K562 (cell line): ENCODE measurements around the gene BLOC1S4. TPM values are rescaled to one million over a fixed set of nuclear protein-coding genes. Genes with fewer than 3 reads are reported as not detected.

ENCODE experiments used
- CBX3 ChIP-seq, 2 experiments: IDR thresholded peaks; 1 replicate in 1 of 2; 2 replicates in 1 of 2; pipeline ENCODE4 v1.6.1; 2012; ENCODE audit warnings: inconsistent platforms in 2 of 2, low read length in 2 of 2, borderline replicate concordance in 1 of 2, control low read depth in 1 of 2
- EGR1 ChIP-seq: fragments of 450-650 bp; conservative IDR thresholded peaks from 2 replicates; pipeline ENCODE4 v1.6.1; 2017; ENCODE audit warnings: mild to moderate bottlenecking
- ESRRA ChIP-seq: fragments of 450-650 bp; IDR thresholded peaks from 2 replicates; pipeline ENCODE4 v1.6.1; 2014; ENCODE audit warnings: low read depth, mild to moderate bottlenecking, moderate library complexity, borderline replicate concordance
- LEF1 ChIP-seq: fragments of 450-650 bp; IDR thresholded peaks from 2 replicates; pipeline ENCODE4 v1.6.1; 2016; ENCODE audit warnings: mild to moderate bottlenecking
- PCBP1 ChIP-seq: fragments of 200-400 bp; formaldehyde crosslinking; IDR thresholded peaks from 2 replicates; pipeline ENCODE4 v1.6.1; 2018; ENCODE audit warnings: mild to moderate bottlenecking, low read depth, low read length; ENCODE audit not compliant: poor library complexity, severe bottlenecking
- POLR2G ChIP-seq: fragments of 200-400 bp; formaldehyde crosslinking; IDR thresholded peaks from 2 replicates; pipeline ENCODE4 v1.6.1; 2017; ENCODE audit warnings: low read depth, mild to moderate bottlenecking, antibody characterized with exemption, low read length, moderate library complexity
- TBL1XR1 ChIP-seq, 2 experiments: IDR thresholded peaks; 2 replicates each; pipeline ENCODE4 v1.6.1; 2012; ENCODE audit warnings: improper control_type of control experiment in 2 of 2, low read length in 2 of 2, mild to moderate bottlenecking in 1 of 2
- ZFX ChIP-seq: sonication (generic); formaldehyde crosslinking; IDR thresholded peaks from 2 replicates; pipeline ENCODE4 v1.8.0; 2022; ENCODE audit warnings: mild to moderate bottlenecking, missing genetic modification reagents, moderate library complexity
- ZNF263 ChIP-seq: sonication (generic); formaldehyde crosslinking; IDR thresholded peaks from 2 replicates; pipeline ENCODE4 v1.8.0; 2022; ENCODE audit warnings: mild to moderate bottlenecking, missing genetic modification reagents, borderline replicate concordance
- ZNF57 ChIP-seq: fragments of 450-650 bp; formaldehyde crosslinking; IDR thresholded peaks from 2 replicates; pipeline ENCODE4 v1.4.0; 2020; ENCODE audit warnings: mild to moderate bottlenecking, moderate library complexity
- ZNF592 ChIP-seq: fragments of 450-650 bp; IDR thresholded peaks from 2 replicates; pipeline ENCODE4 v1.6.1; 2017; ENCODE audit warnings: antibody characterized with exemption, mild to moderate bottlenecking
- ZNF668 ChIP-seq: fragments of 250-450 bp; sonication (Bioruptor Pico); IDR thresholded peaks from 2 replicates; pipeline ENCODE4 v1.8.0; 2022; ENCODE audit warnings: mild to moderate bottlenecking, inconsistent platforms
- polyA plus RNA-seq, 8 experiments: library from polyadenylated mRNA; depleted of rRNA in 4 of 8; stranded (reverse) in 5 of 8; unstranded in 3 of 8; fragments of >200 nt; fragmentation: Nextera tagmentation in 2 of 8; fragmentation: Illumina TruSeq in 1 of 8; extraction: Ambion mirVana in 2 of 8; extraction: Trizol in 1 of 8; gene quantifications; 2 replicates each; pipeline versions ENCODE4 v1.2.1 to v1.2.3, GENCODE V29; 2011 to 2014; ENCODE audit warnings: inconsistent platforms in 1 of 8, missing spikeins in 1 of 8
- total RNA-seq, 7 experiments: library from RNA; depleted of rRNA in 6 of 7; stranded (reverse); fragments of >200 nt in 6 of 7; fragmentation: Illumina TruSeq in 2 of 7; extraction: Trizol in 2 of 7; gene quantifications; 2 replicates each; pipeline versions ENCODE4 v1.2.1 to v1.2.3, GENCODE V29; 2011 to 2021; ENCODE audit warnings: low replicate concordance in 1 of 7

BLOC1S4 gene
- total and polyA plus RNA-seq, 9 of the 15 experiments (the other 6 are each of a cell fraction or from before 2014, with no cell fraction given), result 3.1 to 31.6 (median 11.2) TPM

GRCh38 chr4:6727081-6727942 is 11.3 kb downstream of the BLOC1S4 start (continued):
- peak; percentile 34; the same call in 1 of the 2 replicates for TF ChIP-seq ZNF592
- no peak for TF ChIP-seq TBL1XR1 (IDR thresholded peaks at IDR 0.05; ENCODE audit: low read length in 2 of 2)
- TF ChIP-seq ZNF668 (CRISPR knock-in tag), result no peak
- TF ChIP-seq ZNF263 (CRISPR knock-in tag), result peak; percentile 77
- TF ChIP-seq PCBP1, result no peak
- TF ChIP-seq ZFX, result 0 out of 2 replicates have a peak, but pooled peaks have one; percentile 17
- no peak for TF ChIP-seq LEF1
- TF ChIP-seq EGR1, result peak; percentile 54
- no peak for TF ChIP-seq CBX3 (IDR thresholded peaks at IDR 0.05; ENCODE audit: borderline replicate concordance in 1 of 2, low read length in 2 of 2)
- TF ChIP-seq ESRRA, result no peak
- TF ChIP-seq ZNF57 (CRISPR knock-in tag), result no peak
- TF ChIP-seq POLR2G, result 0 out of 2 replicates have a peak, but pooled peaks have one; percentile 15
- TF ChIP-seq, all 486 proteins: peak for 7
